GM12878 (cell line): ENCODE results near the gene TNIP1. TPM values are rescaled to one million over a fixed set of nuclear protein-coding genes. Genes with fewer than 3 reads are reported as not detected.

ENCODE experiments used
- ATAC-seq: fragments of 200-7000 bp; cut with Tn5 transposase; 3 replicates; pipeline ENCODE4 v1.9.1; 2020; ENCODE audit warnings: mild to moderate bottlenecking, moderate library complexity
- BruUV-seq: library from RNA; stranded (reverse); fragments of 400-500 nt; replicated peaks from 2 replicates; lab custom pipeline; 2021; lab: Mats Ljungman, UMichigan
- CTCF ChIA-PET: fragments of 300-600 bp; sonication (Branson Sonifier 250); formaldehyde crosslinking; extraction: SDS; loops from one replicate; lab custom pipeline; 2021; ENCODE audit warnings: inconsistent platforms; lab: Yijun Ruan, JAX
- POLR2A ChIA-PET: fragments of 350-600 bp; formaldehyde crosslinking; extraction: SDS; loops from one replicate; lab custom pipeline; 2021; ENCODE audit warnings: inconsistent platforms; lab: Charles Lee
- RAD21 ChIA-PET: fragments of 300-600 bp; sonication (Branson Sonifier 250); formaldehyde crosslinking; loops from one replicate; lab custom pipeline; 2023; ENCODE audit warnings: antibody characterized with exemption; ENCODE audit not compliant: unreplicated experiment; lab: Charles Lee
- SMC1A ChIA-PET: fragments of 300-600 bp; sonication (Branson Sonifier 250); formaldehyde crosslinking; loops from one replicate; lab custom pipeline; 2023; ENCODE audit not compliant: unreplicated experiment, uncharacterized antibody; lab: Charles Lee
- DNase-seq: peaks from one replicate; pipeline ENCODE4 v3.0.0-alpha.2; 2011; ENCODE audit warnings: low read depth, low spot score
- FAIRE-seq: peaks from 3 replicates; lab custom pipeline; 2011; peaks lifted over from hg19 to GRCh38; lab: Jason Lieb, UNC
- H2AFZ ChIP-seq: 2 replicates; pipeline ENCODE4 v1.6.0; 2011; ENCODE audit warnings: low read depth, low read length, control low read depth; ENCODE audit not compliant: control insufficient read depth
- H3K27ac ChIP-seq: 2 replicates; pipeline ENCODE4 v1.5.1; 2011; ENCODE audit warnings: control low read depth; ENCODE audit not compliant: control insufficient read depth, insufficient read depth
- H3K27me3 ChIP-seq, 2 experiments: replicated peaks in 1 of 2; 2 replicates each; pipeline versions ENCODE4 v1.6.0 to v1.6.1; 2011; ENCODE audit warnings: low read length in 1 of 2; ENCODE audit not compliant: control insufficient read depth in 2 of 2, insufficient read depth in 2 of 2
- H3K36me3 ChIP-seq, 2 experiments: 2 replicates each; pipeline ENCODE4 v1.5.1; 2011; ENCODE audit warnings: low read length in 1 of 2; ENCODE audit not compliant: control insufficient read depth in 2 of 2, insufficient read depth in 2 of 2
- H3K4me1 ChIP-seq: 2 replicates; pipeline ENCODE4 v1.6.1; 2011; ENCODE audit warnings: mild to moderate bottlenecking, low read length, moderate library complexity, mixed read lengths; ENCODE audit not compliant: control insufficient read depth, insufficient read depth
- H3K4me2 ChIP-seq: 2 replicates; pipeline ENCODE4 v1.6.0; 2011; ENCODE audit warnings: control low read depth; ENCODE audit not compliant: control insufficient read depth, insufficient read depth
- H3K4me3 ChIP-seq: fragments of 200-600 bp; sonication (generic); 2 replicates; pipeline ENCODE4 v1.5.1; 2016
- H3K79me2 ChIP-seq: 2 replicates; pipeline ENCODE4 v1.6.0; 2011; ENCODE audit warnings: low read length; ENCODE audit not compliant: control insufficient read depth, insufficient read depth
- H3K9ac ChIP-seq: 2 replicates; pipeline ENCODE4 v1.8.0; 2011; ENCODE audit warnings: low read length, control low read depth, mixed read lengths; ENCODE audit not compliant: control insufficient read depth, insufficient read depth
- H3K9me3 ChIP-seq: replicated peaks from 3 replicates; pipeline ENCODE4 v1.5.1; 2011; ENCODE audit warnings: mild to moderate bottlenecking, low read length; ENCODE audit not compliant: control insufficient read depth, insufficient read depth
- H4K20me1 ChIP-seq: 2 replicates; pipeline ENCODE4 v1.6.0; 2011; ENCODE audit not compliant: control insufficient read depth, insufficient read depth
- BMI1 ChIP-seq: fragments of 450-650 bp; IDR thresholded peaks from 2 replicates; pipeline ENCODE4 v1.6.1; 2016; ENCODE audit warnings: mild to moderate bottlenecking, moderate library complexity, borderline replicate concordance
- EGR1 ChIP-seq, 2 experiments: IDR thresholded peaks; 1 replicate in 1 of 2; 2 replicates in 1 of 2; pipeline ENCODE4 v1.6.1; 2011 to 2012; ENCODE audit warnings: low read depth in 2 of 2, low read length in 2 of 2, borderline replicate concordance in 1 of 2, mild to moderate bottlenecking in 1 of 2, moderate library complexity in 1 of 2
- EP300 ChIP-seq, 2 experiments: fragments of 150-350 bp in 1 of 2; IDR thresholded peaks; 2 replicates each; pipeline ENCODE4 v1.6.1; 2011 to 2012; ENCODE audit warnings: low read depth in 2 of 2, low read length in 2 of 2, borderline replicate concordance in 1 of 2, improper control_type of control experiment in 1 of 2, inconsistent platforms in 1 of 2; ENCODE audit not compliant: control insufficient read depth in 1 of 2
- ETV6 ChIP-seq, 2 experiments: fragments of 450-650 bp in 1 of 2; IDR thresholded peaks in 1 of 2; conservative IDR thresholded peaks in 1 of 2; 2 replicates each; pipeline ENCODE4 v1.6.1; 2014; ENCODE audit warnings: antibody characterized with exemption in 1 of 2, borderline replicate concordance in 1 of 2, low read depth in 1 of 2, mild to moderate bottlenecking in 1 of 2, moderate library complexity in 1 of 2
- FOXM1 ChIP-seq: IDR thresholded peaks from 2 replicates; pipeline ENCODE4 v1.6.1; 2012; ENCODE audit warnings: low read depth, mild to moderate bottlenecking, inconsistent platforms, low read length, moderate library complexity
- NFIC ChIP-seq: IDR thresholded peaks from 2 replicates; pipeline ENCODE4 v1.6.1; 2012; ENCODE audit warnings: low read depth, mild to moderate bottlenecking, inconsistent platforms, low read length, moderate library complexity
- RBBP5 ChIP-seq: fragments of 200-600 bp; sonication (generic); conservative IDR thresholded peaks from 2 replicates; pipeline ENCODE4 v1.6.1; 2016
- SIN3A ChIP-seq: IDR thresholded peaks from 2 replicates; pipeline ENCODE4 v1.6.1; 2012; ENCODE audit warnings: low read depth, low read length, improper control_type of control experiment
- SMAD5 ChIP-seq: IDR thresholded peaks from 2 replicates; pipeline ENCODE4 v1.6.1; 2016; ENCODE audit warnings: antibody characterized with exemption, low read depth
- SREBF1 ChIP-seq: IDR thresholded peaks from 2 replicates; pipeline ENCODE4 v1.6.1; 2012; ENCODE audit warnings: mild to moderate bottlenecking, low read length
- TCF7 ChIP-seq: IDR thresholded peaks from 2 replicates; pipeline ENCODE4 v1.6.1; 2014; ENCODE audit warnings: antibody characterized with exemption, borderline replicate concordance
- WGBS: methylation state at CpG from one replicate; pipeline ENCODE4 v1.1.6; 2016; ENCODE audit warnings: low lambda C conversion rate; ENCODE audit not compliant: insufficient replicate concordance, insufficient coverage; ENCODE audit errors: missing lambda C conversion rate; 5-methylcytosine and 5-hydroxymethylcytosine counted together
- in situ Hi-C: fragments of 300-500 bp; cut with MboI; formaldehyde crosslinking; loops from 9 replicates; pipeline ENCODE4 v1.14.3; 2018; ENCODE audit warnings: mixed read lengths
- intact Hi-C: fragments of 100-400 bp; cut with micrococcal nuclease; formaldehyde crosslinking; loops from one replicate; pipeline ENCODE4 v1.14.2; 2022; ENCODE audit not compliant: unreplicated experiment
- polyA plus RNA-seq, 11 experiments: library from polyadenylated mRNA; depleted of rRNA in 4 of 11; unstranded in 6 of 11; stranded (reverse) in 5 of 11; fragments of >200 nt; fragmentation: Nextera tagmentation in 4 of 11; fragmentation: Illumina TruSeq in 1 of 11; extraction: Ambion mirVana in 4 of 11; extraction: Trizol in 1 of 11; gene quantifications; 1 replicate in 1 of 11; 2 replicates in 10 of 11; pipeline versions ENCODE4 v1.2.1 to v1.2.3, GENCODE V29; 2011 to 2016; ENCODE audit warnings: inconsistent platforms in 2 of 11, missing spikeins in 2 of 11, low read depth in 1 of 11
- total RNA-seq, 4 experiments: library from RNA; depleted of rRNA in 3 of 4; stranded (reverse); fragments of >200 nt in 3 of 4; fragmentation: Illumina TruSeq in 1 of 4; extraction: Trizol in 1 of 4; gene quantifications; 2 replicates each; pipeline versions ENCODE4 v1.2.1 to v1.2.3, GENCODE V29; 2013 to 2021
- TF ChIP-seq, protein P1 (sequence below): IDR thresholded peaks from 2 replicates; pipeline ENCODE4 v1.6.1; 2011; ENCODE audit warnings: mild to moderate bottlenecking, low read depth, low read length, moderate library complexity; ENCODE audit not compliant: insufficient replicate concordance
- TF ChIP-seq, protein P2 (sequence below): fragments of 450-650 bp; formaldehyde crosslinking; IDR thresholded peaks from 2 replicates; pipeline ENCODE4 v1.4.0; 2022; ENCODE audit warnings: mild to moderate bottlenecking, moderate library complexity
- TF ChIP-seq, protein P3 (sequence below): fragments of 150-350 bp; IDR thresholded peaks from 2 replicates; pipeline ENCODE4 v1.6.1; 2016; ENCODE audit warnings: low read depth, low read length

The TNIP1 gene
- total and polyA plus RNA-seq, 10 of the 15 experiments (the other 5 are each of a cell fraction or from before 2014, with no cell fraction given): 4.4 to 279 (median 150) TPM

DNA sequence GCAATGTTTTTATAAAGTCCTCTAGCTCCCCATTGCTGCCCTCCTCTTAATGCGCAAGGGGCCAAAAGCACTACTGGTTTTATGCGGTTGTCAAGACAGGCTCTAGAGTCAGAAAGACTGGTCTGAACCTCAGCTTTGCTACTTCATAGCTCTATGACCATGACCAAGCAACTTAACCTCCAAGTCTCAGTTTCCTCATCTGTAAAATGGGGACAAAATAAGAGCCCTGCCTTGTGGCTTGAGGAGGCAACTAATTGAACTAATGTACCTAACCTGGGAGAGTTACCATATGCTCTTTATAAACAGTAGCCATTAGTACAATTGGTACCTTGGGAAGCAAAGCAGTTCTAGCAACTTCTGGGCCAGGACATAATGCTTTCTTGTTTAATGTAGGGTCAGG, 40.3 kb upstream of the TNIP1 start:
- no peak overlapping the region for H3K9ac ChIP-seq
- ChIA-PET RAD21 (interaction anchor here (1.0 to 1.6 kb wide), 4 partner anchors 10 to 69 kb away, joined by 4 to 6 read pairs (median 4); no protein-coding TSS in a partner anchor), SMC1A (interaction anchor here (31.5 kb wide), 1 partner anchor 35 kb away, joined by 1132 read pairs; the partner anchor contains the start of gene ANXA6), POLR2A (interaction anchor here (0.9 to 1.0 kb wide), 3 partner anchors 38 to 80 kb away, joined by 3 read pairs; partner anchors contain the start of gene TNIP1), CTCF (interaction anchor here (1.1 to 26.4 kb wide), 4 partner anchors 32 to 118 kb away, joined by 3 to 1107 read pairs (median 347); partner anchors contain the start of gene ANXA6)
- no peak overlapping the region for H3K4me3 ChIP-seq
- WGBS: 96% methylated on average over 2 of the region's 2 CpGs
- H2AFZ ChIP-seq: no peak overlapping the region
- H3K36me3 ChIP-seq: peaks cover 44 to 57% of the 10 kb centered on the region in 2 experiments
- H3K4me2 ChIP-seq: no peak overlapping the region
- intact Hi-C loops (no loop called here), in situ Hi-C loops (loop anchor here (5.0 kb wide), 2 partner anchors 41 to 69 kb away; no protein-coding TSS in a partner anchor)
- FAIRE-seq (no peak), DNase-seq (no peak), ATAC-seq (no peak)
- no peak overlapping the region for H3K27ac ChIP-seq
- H3K27me3 ChIP-seq: no peaks in the 10 kb centered on the region
- no peaks in the 10 kb centered on the region for H4K20me1 ChIP-seq
- H3K79me2 ChIP-seq: peaks cover 29% of the 10 kb centered on the region
- H3K4me1 ChIP-seq: peaks cover 34% of the 10 kb centered on the region
- BruUV-seq: no TSS peak
- H3K9me3 ChIP-seq: no peaks in the 10 kb centered on the region
- no peak for TF ChIP-seq TCF7
- no peak for TF ChIP-seq ETV6 (conservative IDR thresholded peaks at IDR 0.05 in 1 of 2, IDR thresholded peaks at IDR 0.05 in 1 of 2; ENCODE audit: borderline replicate concordance in 1 of 2, low read depth in 1 of 2)
- no peak for TF ChIP-seq FOXM1
- TF ChIP-seq, protein P1, sequence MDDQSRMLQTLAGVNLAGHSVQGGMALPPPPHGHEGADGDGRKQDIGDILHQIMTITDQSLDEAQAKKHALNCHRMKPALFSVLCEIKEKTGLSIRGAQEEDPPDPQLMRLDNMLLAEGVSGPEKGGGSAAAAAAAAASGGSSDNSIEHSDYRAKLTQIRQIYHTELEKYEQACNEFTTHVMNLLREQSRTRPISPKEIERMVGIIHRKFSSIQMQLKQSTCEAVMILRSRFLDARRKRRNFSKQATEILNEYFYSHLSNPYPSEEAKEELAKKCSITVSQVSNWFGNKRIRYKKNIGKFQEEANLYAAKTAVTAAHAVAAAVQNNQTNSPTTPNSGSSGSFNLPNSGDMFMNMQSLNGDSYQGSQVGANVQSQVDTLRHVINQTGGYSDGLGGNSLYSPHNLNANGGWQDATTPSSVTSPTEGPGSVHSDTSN: no peak
- no peak for TF ChIP-seq BMI1
- TF ChIP-seq, protein P2, sequence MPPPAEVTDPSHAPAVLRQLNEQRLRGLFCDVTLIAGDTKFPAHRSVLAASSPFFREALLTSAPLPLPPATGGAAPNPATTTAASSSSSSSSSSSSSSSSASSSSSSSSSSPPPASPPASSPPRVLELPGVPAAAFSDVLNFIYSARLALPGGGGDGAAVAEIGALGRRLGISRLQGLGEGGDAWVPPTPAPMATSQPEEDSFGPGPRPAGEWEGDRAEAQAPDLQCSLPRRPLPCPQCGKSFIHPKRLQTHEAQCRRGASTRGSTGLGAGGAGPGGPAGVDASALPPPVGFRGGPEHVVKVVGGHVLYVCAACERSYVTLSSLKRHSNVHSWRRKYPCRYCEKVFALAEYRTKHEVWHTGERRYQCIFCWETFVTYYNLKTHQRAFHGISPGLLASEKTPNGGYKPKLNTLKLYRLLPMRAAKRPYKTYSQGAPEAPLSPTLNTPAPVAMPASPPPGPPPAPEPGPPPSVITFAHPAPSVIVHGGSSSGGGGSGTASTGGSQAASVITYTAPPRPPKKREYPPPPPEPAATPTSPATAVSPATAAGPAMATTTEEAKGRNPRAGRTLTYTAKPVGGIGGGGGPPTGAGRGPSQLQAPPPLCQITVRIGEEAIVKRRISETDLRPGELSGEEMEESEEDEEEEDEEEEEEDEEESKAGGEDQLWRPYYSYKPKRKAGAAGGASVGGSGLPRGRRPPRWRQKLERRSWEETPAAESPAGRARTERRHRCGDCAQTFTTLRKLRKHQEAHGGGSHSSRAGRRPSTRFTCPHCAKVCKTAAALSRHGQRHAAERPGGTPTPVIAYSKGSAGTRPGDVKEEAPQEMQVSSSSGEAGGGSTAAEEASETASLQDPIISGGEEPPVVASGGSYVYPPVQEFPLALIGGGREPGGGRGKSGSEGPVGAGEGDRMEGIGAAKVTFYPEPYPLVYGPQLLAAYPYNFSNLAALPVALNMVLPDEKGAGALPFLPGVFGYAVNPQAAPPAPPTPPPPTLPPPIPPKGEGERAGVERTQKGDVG: no peak
- no peak for TF ChIP-seq SIN3A
- TF ChIP-seq, protein P3, sequence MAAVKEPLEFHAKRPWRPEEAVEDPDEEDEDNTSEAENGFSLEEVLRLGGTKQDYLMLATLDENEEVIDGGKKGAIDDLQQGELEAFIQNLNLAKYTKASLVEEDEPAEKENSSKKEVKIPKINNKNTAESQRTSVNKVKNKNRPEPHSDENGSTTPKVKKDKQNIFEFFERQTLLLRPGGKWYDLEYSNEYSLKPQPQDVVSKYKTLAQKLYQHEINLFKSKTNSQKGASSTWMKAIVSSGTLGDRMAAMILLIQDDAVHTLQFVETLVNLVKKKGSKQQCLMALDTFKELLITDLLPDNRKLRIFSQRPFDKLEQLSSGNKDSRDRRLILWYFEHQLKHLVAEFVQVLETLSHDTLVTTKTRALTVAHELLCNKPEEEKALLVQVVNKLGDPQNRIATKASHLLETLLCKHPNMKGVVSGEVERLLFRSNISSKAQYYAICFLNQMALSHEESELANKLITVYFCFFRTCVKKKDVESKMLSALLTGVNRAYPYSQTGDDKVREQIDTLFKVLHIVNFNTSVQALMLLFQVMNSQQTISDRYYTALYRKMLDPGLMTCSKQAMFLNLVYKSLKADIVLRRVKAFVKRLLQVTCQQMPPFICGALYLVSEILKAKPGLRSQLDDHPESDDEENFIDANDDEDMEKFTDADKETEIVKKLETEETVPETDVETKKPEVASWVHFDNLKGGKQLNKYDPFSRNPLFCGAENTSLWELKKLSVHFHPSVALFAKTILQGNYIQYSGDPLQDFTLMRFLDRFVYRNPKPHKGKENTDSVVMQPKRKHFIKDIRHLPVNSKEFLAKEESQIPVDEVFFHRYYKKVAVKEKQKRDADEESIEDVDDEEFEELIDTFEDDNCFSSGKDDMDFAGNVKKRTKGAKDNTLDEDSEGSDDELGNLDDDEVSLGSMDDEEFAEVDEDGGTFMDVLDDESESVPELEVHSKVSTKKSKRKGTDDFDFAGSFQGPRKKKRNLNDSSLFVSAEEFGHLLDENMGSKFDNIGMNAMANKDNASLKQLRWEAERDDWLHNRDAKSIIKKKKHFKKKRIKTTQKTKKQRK: no peak
- no peak for TF ChIP-seq SREBF1
- TF ChIP-seq SMAD5: no peak
- TF ChIP-seq EGR1 (IDR thresholded peaks at IDR 0.05; ENCODE audit: borderline replicate concordance in 1 of 2, low read depth in 2 of 2, low read length in 2 of 2): no peak
- TF ChIP-seq EP300 (IDR thresholded peaks at IDR 0.05; ENCODE audit: borderline replicate concordance in 1 of 2, control insufficient read depth in 1 of 2, low read depth in 2 of 2, low read length in 2 of 2): no peak
- TF ChIP-seq RBBP5: no peak
- TF ChIP-seq NFIC: no peak
